COLO668 (cell line): ENCODE measurements around the gene DBF4B.
"Not testable (repeated sequence)": the region's sequence is repeated elsewhere in the genome, so short reads cannot be mapped to it uniquely, and the experiment has no call there.

ENCODE experiments used
- DNase-seq: peaks from one replicate; lab custom pipeline; 2025; ENCODE audit not compliant: unreplicated experiment; lab: John Stamatoyannopoulos, UW

DBF4B gene

GRCh38 chr17:44733753-44734152 is 25.3 kb downstream of the DBF4B start:
- DNase-seq, result no peak

- DNase-seq, result no peak
These were observed 25.8 kb downstream of the DBF4B start for GRCh38 chr17:44734272-44734671.

- DNase-seq, result no peak
These were observed 28.2 kb downstream of the DBF4B start for GRCh38 chr17:44736551-44737240.

GRCh38 chr17:44738214-44738906 is 29.9 kb downstream of the DBF4B start:
- no peak for DNase-seq

- no peak for DNase-seq
These were observed 32.9 kb downstream of the DBF4B start for GRCh38 chr17:44741316-44741715.

- no peak for DNase-seq
These were observed 36.8 kb downstream of the DBF4B start for GRCh38 chr17:44745301-44745700.

GRCh38 chr17:44745738-44746137 is 37.3 kb downstream of the DBF4B start:
- DNase-seq, result not testable (repeated sequence)

GRCh38 chr17:44747566-44747965 is 39.1 kb downstream of the DBF4B start:
- DNase-seq, result no peak

- no peak for DNase-seq
These were observed 40.9 kb downstream of the DBF4B start for GRCh38 chr17:44749076-44749979.

DNA sequence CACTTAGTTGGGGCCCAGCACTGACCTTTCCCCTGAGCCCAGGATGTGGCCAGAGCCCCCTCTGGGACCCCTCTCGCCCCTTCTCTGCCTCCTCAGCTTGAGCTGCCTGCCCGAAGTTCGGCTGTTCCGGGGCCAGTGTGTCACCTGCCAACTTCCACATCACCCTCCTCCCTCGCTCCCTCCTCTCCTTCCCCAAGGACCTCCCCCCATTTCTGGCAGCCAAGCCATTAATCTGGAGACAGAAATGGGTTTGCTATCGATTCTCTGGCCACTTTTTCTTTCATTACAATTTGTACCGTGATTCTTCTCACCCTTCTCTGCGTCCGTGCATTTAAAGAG is 41.5 kb downstream of the DBF4B start:
- DNase-seq, result no peak

DNA sequence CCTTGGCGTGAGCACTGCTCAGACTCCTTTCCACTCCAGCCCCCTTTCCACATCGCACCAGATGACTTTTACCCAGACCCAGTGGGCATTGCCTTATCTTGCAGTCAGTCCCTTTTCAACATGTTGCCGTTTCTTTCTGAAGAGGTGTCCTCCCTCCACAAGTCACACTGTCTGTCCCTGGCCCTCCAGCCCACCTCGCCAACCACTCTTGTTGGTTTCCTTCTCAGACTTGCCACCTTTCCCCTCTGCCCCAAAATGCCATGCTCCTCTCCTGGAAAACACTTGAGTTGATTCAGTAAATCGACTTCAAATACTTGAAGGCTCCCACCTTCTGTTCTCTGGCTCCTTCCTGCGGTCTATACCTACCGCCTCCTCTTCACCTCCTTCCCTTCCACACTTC is 42.9 kb downstream of the DBF4B start:
- DNase-seq, result no peak

DNA sequence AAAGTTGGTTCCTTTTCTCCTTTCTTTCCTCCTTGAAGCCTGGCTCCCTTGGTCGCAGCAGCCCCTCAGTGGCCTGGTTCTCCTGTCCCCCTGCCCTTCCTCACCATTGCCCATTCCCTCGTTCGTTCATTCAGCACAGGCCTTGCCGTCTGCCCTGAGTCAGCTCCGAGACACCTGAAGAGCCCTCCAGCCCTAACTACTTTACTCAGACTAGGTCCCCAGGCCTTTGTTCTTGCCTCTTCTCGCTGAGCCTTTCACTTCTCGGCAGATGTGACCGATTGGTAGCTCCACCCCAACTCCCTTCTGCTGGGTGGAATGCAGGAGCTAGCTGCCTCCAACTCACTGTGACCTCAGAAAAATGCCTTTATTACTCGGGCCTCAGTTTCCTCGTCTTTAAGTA is 43.3 kb downstream of the DBF4B start:
- DNase-seq, result no peak

- DNase-seq, result no peak
These were observed 44.7 kb downstream of the DBF4B start for GRCh38 chr17:44752953-44753861.

- DNase-seq, result no peak
These were observed 45.8 kb downstream of the DBF4B start for GRCh38 chr17:44754276-44754675.

GRCh38 chr17:44755180-44755579 is 46.7 kb downstream of the DBF4B start:
- DNase-seq, result not testable (repeated sequence)

DNA sequence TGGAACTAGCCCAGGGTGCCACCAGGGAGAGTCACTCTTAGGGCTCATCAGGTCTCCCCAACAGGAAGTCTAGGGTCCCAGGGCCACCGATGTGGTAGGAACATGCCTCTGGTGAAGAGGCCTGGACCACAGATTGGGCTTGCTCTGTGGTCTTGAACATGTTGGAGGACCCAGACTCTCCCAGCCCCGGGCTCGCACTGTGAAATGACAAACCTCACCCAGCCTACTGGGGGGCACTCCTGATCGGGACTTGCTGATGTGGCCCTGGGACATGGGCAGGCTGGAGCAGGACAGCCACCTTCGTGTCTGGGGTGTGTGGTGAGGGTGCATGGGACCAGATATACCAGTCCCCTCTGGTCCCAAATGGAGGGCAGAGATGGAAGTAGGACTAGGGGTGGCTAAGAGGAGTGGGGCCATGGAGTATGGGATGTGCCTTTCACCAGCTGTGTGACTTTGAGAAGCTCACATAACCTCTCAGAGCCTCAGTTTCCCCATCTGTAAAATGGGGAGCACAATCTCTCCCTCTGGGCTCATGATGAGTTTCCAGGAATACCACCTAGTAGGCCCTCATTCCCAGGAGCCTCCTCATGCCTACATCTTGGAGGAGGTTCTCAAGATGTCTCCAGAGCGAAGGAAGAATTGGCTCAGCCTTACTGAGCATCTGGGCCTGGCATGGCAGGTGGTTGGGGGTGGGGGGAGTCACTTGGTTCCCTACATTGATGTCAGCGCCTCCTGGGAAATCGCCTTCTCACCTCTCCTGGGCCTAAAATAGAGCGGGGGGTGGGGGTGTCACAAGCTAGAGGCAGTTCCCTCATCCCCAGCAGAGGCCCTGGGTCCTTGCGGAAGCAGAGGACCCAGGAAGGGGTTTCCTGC is 48.8 kb downstream of the DBF4B start:
- no peak for DNase-seq

DNA sequence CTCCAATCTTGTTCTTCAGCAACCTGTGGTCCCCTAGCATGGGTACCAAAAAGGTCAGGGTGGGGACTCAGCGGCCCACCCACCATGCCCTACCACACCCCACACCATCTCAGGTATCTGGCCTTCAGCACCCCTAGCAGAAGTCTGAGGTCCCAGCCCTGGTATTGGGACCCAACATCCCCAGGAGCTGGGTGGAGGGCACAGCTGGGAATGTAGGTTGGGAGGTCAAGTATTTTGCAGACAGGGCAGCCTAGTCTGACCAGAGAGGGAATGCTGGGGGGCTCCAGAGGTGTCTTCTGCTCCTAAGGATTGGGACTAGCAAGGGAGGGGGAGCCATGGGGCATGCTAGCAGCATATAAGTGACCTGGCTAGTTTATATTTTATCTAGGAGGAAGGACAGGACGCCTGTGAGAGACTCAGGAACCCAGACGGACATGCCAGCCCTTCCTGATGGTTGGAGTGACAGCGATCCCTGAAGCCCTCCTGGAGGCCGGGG is 49.5 kb downstream of the DBF4B start:
- no peak for DNase-seq

- DNase-seq, result no peak
These were observed 50.1 kb downstream of the DBF4B start, which contains the start of gene ADAM11 for GRCh38 chr17:44758414-44759085. Gene ADAM11, plus strand, starts transcription at chr17:44758988. Its CDS starts 212 bp downstream, at chr17:44759200.
